H1 (cell line): ENCODE data around the gene ACAA1. TPM values are rescaled to one million over a fixed set of nuclear protein-coding genes. Genes with fewer than 3 reads are reported as not detected.

Experiments
- CTCF ChIA-PET: fragments of 300-600 bp; sonication (Branson Sonifier 250); formaldehyde crosslinking; loops from one replicate; lab custom pipeline; 2021; ENCODE audit not compliant: partially characterized antibody; lab: Charles Lee
- POLR2A ChIA-PET: fragments of 300-600 bp; sonication (Branson Sonifier 250); formaldehyde crosslinking; loops from one replicate; lab custom pipeline; 2021; ENCODE audit warnings: inconsistent platforms; ENCODE audit not compliant: partially characterized antibody; lab: Charles Lee
- DNase-seq, 2 experiments: peaks; one replicate each; pipeline versions ENCODE4 v3.0.0 to v3.0.0-alpha.2; 2010 to 2022; ENCODE audit warnings: low spot score in 2 of 2, low read depth in 1 of 2, mixed read lengths in 1 of 2
- FAIRE-seq: peaks from 2 replicates; lab custom pipeline; 2011; peaks lifted over from hg19 to GRCh38; lab: Jason Lieb, UNC
- H2AFZ ChIP-seq: 2 replicates; pipeline ENCODE4 v1.8.1; 2012; ENCODE audit warnings: low read length, inconsistent platforms
- H2AK5ac ChIP-seq: 2 replicates; pipeline ENCODE4 v1.6.1; 2013; ENCODE audit warnings: low read depth, low read length
- H2BK120ac ChIP-seq: replicated peaks from 2 replicates; pipeline ENCODE3; 2013; ENCODE audit warnings: low read depth, low read length, inconsistent platforms
- H2BK12ac ChIP-seq: 2 replicates; pipeline ENCODE4 v1.6.1; 2013; ENCODE audit warnings: low read depth, low read length
- H2BK15ac ChIP-seq: 2 replicates; pipeline ENCODE4 v1.6.1; 2013; ENCODE audit warnings: low read length
- H2BK20ac ChIP-seq: 2 replicates; pipeline ENCODE4 v1.6.1; 2013; ENCODE audit warnings: low read length
- H2BK5ac ChIP-seq: 2 replicates; pipeline ENCODE4 v1.6.1; 2013; ENCODE audit warnings: low read depth, low read length
- H3K14ac ChIP-seq: 2 replicates; pipeline ENCODE4 v1.6.1; 2013; ENCODE audit warnings: inconsistent platforms; ENCODE audit not compliant: insufficient read length
- H3K18ac ChIP-seq: 2 replicates; pipeline ENCODE4 v1.6.1; 2013; ENCODE audit warnings: low read length; ENCODE audit errors: extremely low read depth
- H3K23ac ChIP-seq: 2 replicates; pipeline ENCODE4 v1.6.1; 2013; ENCODE audit warnings: inconsistent platforms; ENCODE audit not compliant: insufficient read length
- H3K23me2 ChIP-seq: 2 replicates; pipeline ENCODE4 v1.6.1; 2013; ENCODE audit warnings: low read depth, low read length
- H3K27ac ChIP-seq: 2 replicates; pipeline ENCODE4 v1.6.1; 2011; ENCODE audit warnings: low read depth, low read length, inconsistent platforms
- H3K27me3 ChIP-seq, 4 experiments: replicated peaks in 1 of 4; 1 replicate in 1 of 4; 2 replicates in 3 of 4; pipeline versions ENCODE4 v1.6.1 to v1.8.1; 2011 to 2013; ENCODE audit warnings: low read length in 3 of 4, mild to moderate bottlenecking in 3 of 4, inconsistent platforms in 2 of 4, mixed read lengths in 2 of 4, moderate library complexity in 1 of 4; ENCODE audit not compliant: control insufficient read depth in 3 of 4, insufficient read depth in 3 of 4; ENCODE audit errors: extremely low read depth in 1 of 4
- H3K36me3 ChIP-seq, 4 experiments: 2 replicates each; pipeline versions ENCODE4 v1.6.1 to v1.8.1; 2011 to 2013; ENCODE audit warnings: mild to moderate bottlenecking in 4 of 4, low read length in 3 of 4, moderate library complexity in 2 of 4, control low read depth in 1 of 4, inconsistent platforms in 1 of 4; ENCODE audit not compliant: insufficient read depth in 4 of 4, control insufficient read depth in 2 of 4
- H3K4ac ChIP-seq: replicated peaks from 2 replicates; pipeline ENCODE3; 2013; ENCODE audit warnings: low read length, low read depth, mixed read lengths, inconsistent platforms; ENCODE audit not compliant: insufficient read length
- H3K4me1 ChIP-seq, 4 experiments: replicated peaks in 1 of 4; 1 replicate in 1 of 4; 2 replicates in 3 of 4; pipeline versions ENCODE4 v1.6.1 to v1.8.1; 2011 to 2013; ENCODE audit warnings: low read length in 3 of 4, inconsistent platforms in 2 of 4, mixed read lengths in 1 of 4; ENCODE audit not compliant: insufficient read depth in 4 of 4, control insufficient read depth in 3 of 4
- H3K4me2 ChIP-seq, 2 experiments: 2 replicates each; pipeline versions ENCODE4 v1.6.1 to v1.8.1; 2011 to 2013; ENCODE audit warnings: low read depth in 2 of 2, low read length in 2 of 2, control low read depth in 1 of 2, inconsistent platforms in 1 of 2, mild to moderate bottlenecking in 1 of 2; ENCODE audit not compliant: insufficient read depth in 1 of 2
- H3K4me3 ChIP-seq, 4 experiments: fragments of 200-600, 300-600 bp in 1 of 4; sonication (generic), shearing (Covaris generic), sonication (Bioruptor Twin) in 1 of 4; 2 replicates each; pipeline versions ENCODE4 v1.5.1 to v1.8.1; 2011 to 2016; ENCODE audit warnings: low read length in 4 of 4, low read depth in 3 of 4, control low read depth in 2 of 4, inconsistent platforms in 2 of 4, mild to moderate bottlenecking in 2 of 4, mixed read lengths in 1 of 4, moderate library complexity in 1 of 4; ENCODE audit not compliant: insufficient read depth in 2 of 4; ENCODE audit errors: extremely low read depth in 1 of 4
- H3K56ac ChIP-seq: replicated peaks from 2 replicates; pipeline ENCODE3; 2013; ENCODE audit warnings: low read depth, mild to moderate bottlenecking, mixed read lengths, low read length, inconsistent platforms; ENCODE audit not compliant: insufficient read length
- H3K79me1 ChIP-seq: 2 replicates; pipeline ENCODE4 v1.6.1; 2013; ENCODE audit warnings: low read depth, low read length, control low read depth
- H3K79me2 ChIP-seq, 2 experiments: 2 replicates each; pipeline versions ENCODE4 v1.6.1 to v1.8.1; 2012 to 2013; ENCODE audit warnings: low read length in 2 of 2, mild to moderate bottlenecking in 2 of 2, inconsistent platforms in 1 of 2; ENCODE audit not compliant: insufficient read depth in 2 of 2, control insufficient read depth in 1 of 2
- H3K9ac ChIP-seq, 4 experiments: replicated peaks in 1 of 4; 1 replicate in 1 of 4; 2 replicates in 3 of 4; pipeline versions ENCODE4 v1.6.1 to v1.8.1; 2011 to 2013; ENCODE audit warnings: low read depth in 3 of 4, low read length in 3 of 4, control low read depth in 2 of 4, mild to moderate bottlenecking in 2 of 4, moderate library complexity in 2 of 4, inconsistent platforms in 1 of 4; ENCODE audit errors: extremely low read depth in 1 of 4
- H3K9me3 ChIP-seq, 2 experiments: 2 replicates each; pipeline versions ENCODE4 v1.6.1 to v1.8.1; 2012 to 2013; ENCODE audit warnings: mild to moderate bottlenecking in 2 of 2, moderate library complexity in 2 of 2, control low read depth in 1 of 2, inconsistent platforms in 1 of 2, low read depth in 1 of 2, low read length in 1 of 2, mixed read lengths in 1 of 2; ENCODE audit not compliant: insufficient read depth in 2 of 2
- H4K20me1 ChIP-seq, 2 experiments: replicated peaks in 1 of 2; 2 replicates each; pipeline versions ENCODE3 to v1.8.1; 2011 to 2013; ENCODE audit warnings: inconsistent platforms in 2 of 2, low read length in 2 of 2, mild to moderate bottlenecking in 1 of 2; ENCODE audit not compliant: insufficient read depth in 2 of 2, control insufficient read depth in 1 of 2
- H4K5ac ChIP-seq: 2 replicates; pipeline ENCODE4 v1.6.1; 2013; ENCODE audit warnings: low read length, low read depth, mixed read lengths, inconsistent platforms; ENCODE audit not compliant: insufficient read length
- H4K8ac ChIP-seq: 2 replicates; pipeline ENCODE4 v1.8.0; 2013; ENCODE audit warnings: mild to moderate bottlenecking, moderate library complexity, low read length, inconsistent platforms; ENCODE audit not compliant: insufficient read depth; ENCODE audit errors: extremely low read depth
- H4K91ac ChIP-seq: replicated peaks from 2 replicates; pipeline ENCODE3; 2013; ENCODE audit warnings: low read length, mixed read lengths, inconsistent platforms; ENCODE audit not compliant: insufficient read length
- EZH2 ChIP-seq: fragments of 200-600 bp; sonication (generic); IDR thresholded peaks from 2 replicates; pipeline ENCODE4 v1.7.1; 2012; ENCODE audit warnings: low read depth, mild to moderate bottlenecking, moderate library complexity, low read length, inconsistent platforms; ENCODE audit not compliant: severe bottlenecking
- RBBP5 ChIP-seq: IDR thresholded peaks from 2 replicates; pipeline ENCODE4 v1.7.1; 2012; ENCODE audit warnings: low read depth, mild to moderate bottlenecking, inconsistent platforms, low read length, moderate library complexity, borderline replicate concordance
- SAP30 ChIP-seq: fragments of 300-600 bp; sonication (generic); IDR thresholded peaks from 2 replicates; pipeline ENCODE4 v1.7.1; 2012; ENCODE audit warnings: low read length, moderate library complexity, mild to moderate bottlenecking, inconsistent platforms; ENCODE audit not compliant: insufficient read depth, insufficient replicate concordance
- TAF7 ChIP-seq: optimal IDR thresholded peaks from 2 replicates; pipeline ENCODE3; 2011; ENCODE audit warnings: low read depth, mild to moderate bottlenecking, inconsistent platforms, low read length, moderate library complexity, borderline replicate concordance
- TEAD4 ChIP-seq: IDR thresholded peaks from 2 replicates; pipeline ENCODE4 v1.6.1; 2012; ENCODE audit warnings: low read depth, low read length, inconsistent platforms, mixed read lengths
- WGBS, 2 experiments: shearing (Covaris generic) in 1 of 2; methylation state at CpG; one replicate each; pipeline versions ENCODE4 v1.1.6 to v1.1.7; 2013 to 2015; ENCODE audit warnings: low lambda C conversion rate in 2 of 2, mixed read lengths in 2 of 2, inconsistent platforms in 1 of 2, low coverage in 1 of 2, missing lambda C conversion rate in 1 of 2; ENCODE audit not compliant: insufficient replicate concordance in 2 of 2, insufficient coverage in 1 of 2, insufficient read length in 1 of 2; ENCODE audit errors: extremely low coverage in 1 of 2, missing lambda C conversion rate in 1 of 2; 5-methylcytosine and 5-hydroxymethylcytosine counted together
- polyA plus RNA-seq, 7 experiments: library from polyadenylated mRNA; depleted of rRNA in 3 of 7; stranded (reverse) in 5 of 7; unstranded in 2 of 7; fragments of >200 nt in 5 of 7; fragments of 200-250 nt in 2 of 7; gene quantifications; 1 replicate in 5 of 7; 2 replicates in 1 of 7; 4 replicates in 1 of 7; pipeline versions ENCODE4 v1.2.1 to v1.2.3, GENCODE V29; 2011 to 2013; ENCODE audit warnings: missing spikeins in 2 of 7, mixed read lengths in 2 of 7
- total RNA-seq: library from RNA; stranded (reverse); fragmentation: NEBNext Ultra II Directional; extraction: Animal tissue kit (Norgen Biotek cat#: 25700); gene quantifications from 2 replicates; pipeline ENCODE4 v1.2.1, GENCODE V29; 2021
- TF ChIP-seq, protein P1 (sequence below): IDR thresholded peaks from 2 replicates; pipeline ENCODE4 v1.6.1; 2011; ENCODE audit warnings: low read depth, mild to moderate bottlenecking, low read length; ENCODE audit not compliant: insufficient read depth
- TF ChIP-seq, protein P2 (sequence below): IDR thresholded peaks from 2 replicates; pipeline ENCODE4 v1.6.1; 2012; ENCODE audit warnings: inconsistent platforms

Gene ACAA1
- total and polyA plus RNA-seq, 2 of the 8 experiments (the other 6 are each of a cell fraction or from before 2014, with no cell fraction given), result 23.1 to 34.8 TPM

DNA sequence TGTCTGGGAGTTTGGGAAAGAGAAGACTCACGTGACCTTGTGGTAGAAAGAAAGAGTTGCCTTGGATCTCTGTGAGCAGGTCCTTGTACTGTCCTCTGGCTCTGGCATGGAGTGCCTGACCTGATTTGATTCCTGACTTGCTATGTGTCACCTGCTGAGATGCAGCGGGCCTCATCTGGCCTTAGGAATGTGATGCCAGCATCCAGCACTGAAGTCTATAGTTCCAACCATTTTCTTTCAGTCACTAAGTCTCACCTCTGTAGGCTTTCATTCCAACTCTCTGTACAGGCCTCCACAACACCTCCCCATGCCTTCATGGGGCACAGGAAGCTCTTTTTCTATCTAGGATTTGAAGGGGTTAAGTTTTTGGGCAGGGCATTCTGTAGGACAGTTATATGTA is 16.3 kb upstream of the ACAA1 start:
- ChIA-PET CTCF (interaction anchor here (0.7 to 10.9 kb wide), 6 partner anchors 10 to 193 kb away, joined by 3 to 52 read pairs (median 6); partner anchors contain the start of genes ACAA1 and MYD88), POLR2A (interaction anchor here (1.0 to 2.0 kb wide), 3 partner anchors 12 to 14 kb away, joined by 3 to 6 read pairs (median 3); partner anchors contain the start of gene OXSR1)
- 0 out of 2 replicates have a peak overlapping the region, but pooled peaks have one; percentile 25 for H2AFZ ChIP-seq
- DNase-seq (peak in 1 of 2 experiments; percentile 20), FAIRE-seq (no peak)
- H3K4me3 ChIP-seq, result no peak overlapping the region
- no peak overlapping the region for H4K5ac ChIP-seq
- H4K91ac ChIP-seq, result no peak overlapping the region
- no peak overlapping the region for H2BK120ac ChIP-seq
- H3K9ac ChIP-seq, result no peak overlapping the region
- H4K8ac ChIP-seq, result no peak overlapping the region
- no peaks in the 10 kb centered on the region for H3K79me1 ChIP-seq
- 83% methylated on average over 2 of the region's 2 CpGs; no CpG with 5 or more reads in 1 of the 2 experiments for WGBS, 2 experiments
- no peaks in the 10 kb centered on the region for H3K27me3 ChIP-seq
- no peaks in the 10 kb centered on the region for H3K23me2 ChIP-seq
- H3K4me2 ChIP-seq, result no peak overlapping the region
- H3K23ac ChIP-seq, result no peak overlapping the region
- no peak overlapping the region for H2BK5ac ChIP-seq
- H4K20me1 ChIP-seq, result no peaks in the 10 kb centered on the region
- no peak overlapping the region for H2BK20ac ChIP-seq
- H2AK5ac ChIP-seq, result no peak overlapping the region
- no peak overlapping the region for H2BK12ac ChIP-seq
- no peak overlapping the region for H3K14ac ChIP-seq
- H3K56ac ChIP-seq, result no peak overlapping the region
- H3K27ac ChIP-seq, result no peak overlapping the region
- no peak for TF ChIP-seq TEAD4
- TF ChIP-seq, protein P1, sequence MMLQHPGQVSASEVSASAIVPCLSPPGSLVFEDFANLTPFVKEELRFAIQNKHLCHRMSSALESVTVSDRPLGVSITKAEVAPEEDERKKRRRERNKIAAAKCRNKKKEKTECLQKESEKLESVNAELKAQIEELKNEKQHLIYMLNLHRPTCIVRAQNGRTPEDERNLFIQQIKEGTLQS, result no peak
- no peak for TF ChIP-seq SAP30
- TF ChIP-seq, protein P2, sequence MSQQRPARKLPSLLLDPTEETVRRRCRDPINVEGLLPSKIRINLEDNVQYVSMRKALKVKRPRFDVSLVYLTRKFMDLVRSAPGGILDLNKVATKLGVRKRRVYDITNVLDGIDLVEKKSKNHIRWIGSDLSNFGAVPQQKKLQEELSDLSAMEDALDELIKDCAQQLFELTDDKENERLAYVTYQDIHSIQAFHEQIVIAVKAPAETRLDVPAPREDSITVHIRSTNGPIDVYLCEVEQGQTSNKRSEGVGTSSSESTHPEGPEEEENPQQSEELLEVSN, result no peak
- no peak for TF ChIP-seq RBBP5
- no peak for TF ChIP-seq TAF7
- no peak for TF ChIP-seq EZH2
- no peaks in the 10 kb centered on the region for H3K36me3 ChIP-seq
- no peak overlapping the region for H3K18ac ChIP-seq
- H3K4ac ChIP-seq, result no peak overlapping the region
- no peaks in the 10 kb centered on the region for H3K79me2 ChIP-seq
- H2BK15ac ChIP-seq, result no peak overlapping the region
- H3K9me3 ChIP-seq, result no peaks in the 10 kb centered on the region
- no peaks in the 10 kb centered on the region for H3K4me1 ChIP-seq
